Spleen (tissue), 7 donors: ENCODE results near the gene URM1.
A peak's percentile ranks its signal among the peaks of the same experiment; 100 is the strongest.

ENCODE experiments used
- CTCF ChIP-seq, 11 experiments: fragments of 200-600 bp in 7 of 11; fragments of 450-650 bp in 4 of 11; sonication (generic) in 4 of 11; IDR thresholded peaks in 8 of 11; conservative IDR thresholded peaks in 3 of 11; 1 replicate in 7 of 11; 2 replicates in 4 of 11; pipeline versions ENCODE4 v1.4.0 to v1.8.0; 2016 to 2021; ENCODE audit warnings: antibody characterized with exemption in 11 of 11, inconsistent platforms in 4 of 11, mild to moderate bottlenecking in 1 of 11
- POLR2A ChIP-seq, 3 donors: fragments of 450-650 bp; IDR thresholded peaks; one replicate each; pipeline ENCODE4 v1.5.1; 2017; ENCODE audit warnings: antibody characterized with exemption in 3 of 3, mild to moderate bottlenecking in 1 of 3
- POLR2AphosphoS5 ChIP-seq, 3 donors: sonication (generic); formaldehyde crosslinking; IDR thresholded peaks; one replicate each; pipeline ENCODE4 v1.5.1; 2017; ENCODE audit warnings: antibody characterized with exemption in 3 of 3
- donor health status: DM: no; HTN: no; CAD: no; lungs with moderate emphysema.
- donor health status: DM: no; HTN: no; CAD: no.
- donor health status: DM: no; HTN: no; CAD: no.

GRCh38 chr9:128438343-128439109, 67.4 kb downstream of the URM1 start:
- TF ChIP-seq CTCF (IDR thresholded peaks at IDR 0.05 in 8 of 11, conservative IDR thresholded peaks at IDR 0.05 in 3 of 11), result peak; percentile 83 to 97 (median 94)
- TF ChIP-seq POLR2AphosphoS5 (IDR thresholded peaks at IDR 0.05), result peak; percentile 74 to 80 (median 79)
- no peak for TF ChIP-seq POLR2A (IDR thresholded peaks at IDR 0.05)
